Neuron (in vitro differentiated cells): ENCODE data around the gene KCNB1.

Experiments
- H2AFZ ChIP-seq: one replicate; pipeline ENCODE4 v1.6.1; 2013; ENCODE audit warnings: low read depth, mild to moderate bottlenecking, inconsistent platforms, low read length, moderate library complexity
- H3K27me3 ChIP-seq: one replicate; pipeline ENCODE4 v1.6.1; 2013; ENCODE audit warnings: low read length; ENCODE audit not compliant: insufficient read depth
- H3K36me3 ChIP-seq: one replicate; pipeline ENCODE4 v1.6.1; 2013; ENCODE audit warnings: low read length; ENCODE audit not compliant: insufficient read depth
- H3K4me1 ChIP-seq: one replicate; pipeline ENCODE4 v1.6.1; 2013; ENCODE audit warnings: low read length; ENCODE audit not compliant: insufficient read depth
- H3K4me3 ChIP-seq: 2 replicates; pipeline ENCODE4 v1.5.1; 2013; ENCODE audit warnings: mild to moderate bottlenecking, low read length, moderate library complexity
- H3K9me3 ChIP-seq: one replicate; pipeline ENCODE4 v1.6.1; 2013; ENCODE audit warnings: low read length

Gene KCNB1

DNA sequence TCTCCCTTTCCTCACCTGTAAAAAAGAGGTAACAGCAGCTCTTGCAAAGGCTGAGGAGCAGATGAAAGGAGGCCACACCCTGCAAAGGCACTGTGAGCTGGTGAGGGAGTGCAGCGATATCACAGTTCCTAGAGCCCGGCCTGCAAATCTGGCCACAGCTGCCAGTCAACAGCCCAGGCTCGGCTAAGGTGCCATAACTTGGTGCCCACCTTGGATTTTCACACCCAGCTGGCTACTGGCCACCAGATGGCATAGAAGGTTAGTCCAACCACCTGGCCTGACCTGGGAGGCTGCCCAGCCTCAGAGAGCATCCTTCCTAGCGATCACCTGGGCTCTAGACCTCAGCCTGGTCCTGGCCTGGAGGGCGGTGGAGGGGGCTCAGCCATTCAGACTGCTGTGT, 46.8 kb downstream of the KCNB1 start:
- Histone ChIP-seq H3K9me3 (no peaks in the 10 kb centered on the region), H3K4me3 (no peak overlapping the region), H3K27me3 (no peaks in the 10 kb centered on the region)

GRCh38 chr20:49433333-49433732, 49.1 kb downstream of the KCNB1 start:
- Histone ChIP-seq H3K36me3 (no peaks in the 10 kb centered on the region), H3K4me3 (no peak overlapping the region), H3K27me3 (no peaks in the 10 kb centered on the region), H2AFZ (no peak overlapping the region), H3K4me1 (no peaks in the 10 kb centered on the region), H3K9me3 (no peaks in the 10 kb centered on the region)

More for the DNA sequence above, 46.8 kb downstream of the KCNB1 start:
- H3K4me1 ChIP-seq = no peaks in the 10 kb centered on the region
- H2AFZ ChIP-seq = no peak overlapping the region
- no peaks in the 10 kb centered on the region for H3K36me3 ChIP-seq

DNA sequence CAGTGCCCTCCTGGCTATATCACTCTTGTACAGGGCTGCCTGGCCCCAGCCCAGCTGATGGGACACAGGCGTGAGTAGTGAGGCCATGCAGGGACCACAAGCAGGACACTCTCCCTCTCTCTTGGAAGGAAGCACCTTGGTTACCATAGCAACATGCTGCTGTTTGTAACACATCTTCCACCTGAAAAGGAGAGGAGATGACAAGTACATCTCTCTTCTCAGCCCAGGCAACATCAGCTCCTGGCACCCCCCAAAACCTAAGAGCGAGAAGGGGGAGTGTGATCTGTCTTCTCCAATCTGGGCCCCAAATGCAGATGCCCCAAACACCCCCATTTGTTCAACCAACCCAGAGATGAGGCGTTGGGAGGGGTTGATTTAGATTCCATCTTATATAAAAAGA, 49.9 kb downstream of the KCNB1 start:
- no peaks in the 10 kb centered on the region for H3K27me3 ChIP-seq
- H3K9me3 ChIP-seq = no peaks in the 10 kb centered on the region
- no peaks in the 10 kb centered on the region for H3K36me3 ChIP-seq
- no peak overlapping the region for H3K4me3 ChIP-seq
- no peak overlapping the region for H2AFZ ChIP-seq
- no peaks in the 10 kb centered on the region for H3K4me1 ChIP-seq

- no peak overlapping the region for H2AFZ ChIP-seq
- no peaks in the 10 kb centered on the region for H3K4me1 ChIP-seq
- no peak overlapping the region for H3K4me3 ChIP-seq
- H3K36me3 ChIP-seq = no peaks in the 10 kb centered on the region
- no peaks in the 10 kb centered on the region for H3K9me3 ChIP-seq
- H3K27me3 ChIP-seq = no peaks in the 10 kb centered on the region
Measured at GRCh38 chr20:49431329-49431728, 51.1 kb downstream of the KCNB1 start.

DNA sequence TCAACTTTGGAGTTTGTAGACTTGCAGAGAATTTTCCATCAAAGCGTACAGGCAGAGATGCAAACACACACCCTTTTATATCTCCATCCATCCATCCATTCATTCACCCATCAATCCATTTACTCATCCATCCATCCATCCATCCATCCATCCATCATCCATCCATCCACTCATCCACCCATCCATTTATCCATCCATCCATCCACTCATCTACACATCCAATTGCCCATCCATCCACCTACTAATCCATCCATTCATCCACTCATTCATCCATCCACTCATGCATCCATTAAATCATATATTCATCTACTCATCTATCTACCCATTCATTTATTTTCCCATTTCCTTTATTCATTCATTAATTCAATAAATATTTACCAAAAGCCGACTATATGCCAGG, 52.1 kb downstream of the KCNB1 start:
- H3K4me3 ChIP-seq = no peak overlapping the region
- no peaks in the 10 kb centered on the region for H3K27me3 ChIP-seq
- H2AFZ ChIP-seq = no peak overlapping the region
- H3K9me3 ChIP-seq = no peaks in the 10 kb centered on the region
- H3K36me3 ChIP-seq = no peaks in the 10 kb centered on the region
- H3K4me1 ChIP-seq = no peaks in the 10 kb centered on the region

GRCh38 chr20:49427751-49428518, 54.5 kb downstream of the KCNB1 start:
- Histone ChIP-seq H2AFZ (no peak overlapping the region), H3K36me3 (no peaks in the 10 kb centered on the region), H3K4me1 (peaks cover 9% of the 10 kb centered on the region), H3K4me3 (no peak overlapping the region), H3K9me3 (peaks cover 2% of the 10 kb centered on the region), H3K27me3 (no peaks in the 10 kb centered on the region)

DNA sequence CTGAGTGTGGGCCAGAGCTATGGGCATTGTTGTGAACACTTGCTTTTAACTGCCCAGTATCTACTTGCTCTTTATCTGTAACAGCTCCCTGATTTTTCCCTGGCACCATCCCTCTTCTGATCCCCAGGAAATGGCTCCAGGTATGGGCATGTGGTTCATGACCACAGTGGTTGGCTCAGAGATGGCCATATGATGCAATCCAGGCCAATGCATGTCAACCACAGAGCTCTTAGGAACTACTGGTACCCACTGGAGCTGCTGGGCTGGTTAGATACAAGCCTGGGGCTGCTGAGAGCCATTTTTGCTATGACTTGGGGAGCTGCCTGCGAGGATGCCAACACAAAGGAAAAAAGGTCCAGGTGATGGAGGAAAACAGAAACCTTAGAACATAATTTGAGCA, 55.6 kb downstream of the KCNB1 start:
- peaks cover 9% of the 10 kb centered on the region for H3K4me1 ChIP-seq
- H2AFZ ChIP-seq = no peak overlapping the region
- no peaks in the 10 kb centered on the region for H3K27me3 ChIP-seq
- no peaks in the 10 kb centered on the region for H3K36me3 ChIP-seq
- no peak overlapping the region for H3K4me3 ChIP-seq
- peaks cover 2% of the 10 kb centered on the region for H3K9me3 ChIP-seq

GRCh38 chr20:49426395-49426794, 56.1 kb downstream of the KCNB1 start:
- H3K9me3 ChIP-seq = peaks cover 2% of the 10 kb centered on the region
- H3K4me3 ChIP-seq = no peak overlapping the region
- H3K4me1 ChIP-seq = peaks cover 9% of the 10 kb centered on the region
- H3K27me3 ChIP-seq = no peaks in the 10 kb centered on the region
- no peak overlapping the region for H2AFZ ChIP-seq
- H3K36me3 ChIP-seq = no peaks in the 10 kb centered on the region

DNA sequence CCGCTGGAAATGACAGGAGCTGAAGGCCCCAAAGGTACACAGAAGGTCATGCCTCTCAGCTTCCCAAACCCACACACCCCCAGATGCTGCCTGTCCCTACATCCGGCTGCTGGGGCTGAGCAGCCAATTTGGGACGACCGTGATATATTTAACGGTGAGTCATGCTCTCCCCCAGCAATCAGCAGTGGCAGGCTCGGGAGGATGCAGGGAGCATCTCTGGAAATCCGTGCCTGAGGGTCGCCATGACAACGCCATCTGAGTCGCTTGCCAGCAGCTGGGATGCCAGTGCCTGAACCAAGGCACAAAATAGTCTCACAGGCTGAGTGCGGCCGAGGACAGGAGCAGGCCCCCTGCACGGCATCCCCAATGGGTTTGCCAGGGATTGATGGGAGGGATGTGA, 57.9 kb downstream of the KCNB1 start:
- Histone ChIP-seq H3K9me3 (peaks cover 2% of the 10 kb centered on the region), H2AFZ (no peak overlapping the region), H3K4me3 (no peak overlapping the region), H3K36me3 (no peaks in the 10 kb centered on the region), H3K27me3 (no peaks in the 10 kb centered on the region), H3K4me1 (peaks cover 9% of the 10 kb centered on the region)

- Histone ChIP-seq H3K9me3 (peaks cover 2% of the 10 kb centered on the region), H3K4me1 (peaks cover 9% of the 10 kb centered on the region), H3K4me3 (no peak overlapping the region), H2AFZ (no peak overlapping the region), H3K36me3 (no peaks in the 10 kb centered on the region), H3K27me3 (no peaks in the 10 kb centered on the region)
Measured at GRCh38 chr20:49422161-49422560, 60.3 kb downstream of the KCNB1 start.

GRCh38 chr20:49420811-49421295, 61.6 kb downstream of the KCNB1 start:
- Histone ChIP-seq H3K9me3 (peaks cover 2% of the 10 kb centered on the region), H3K4me3 (no peak overlapping the region), H3K36me3 (no peaks in the 10 kb centered on the region), H3K4me1 (peaks cover 9% of the 10 kb centered on the region), H3K27me3 (no peaks in the 10 kb centered on the region), H2AFZ (no peak overlapping the region)

GRCh38 chr20:49420292-49420691, 62.2 kb downstream of the KCNB1 start:
- peaks cover 9% of the 10 kb centered on the region for H3K4me1 ChIP-seq
- peaks cover 2% of the 10 kb centered on the region for H3K9me3 ChIP-seq
- no peak overlapping the region for H3K4me3 ChIP-seq
- no peaks in the 10 kb centered on the region for H3K36me3 ChIP-seq
- no peaks in the 10 kb centered on the region for H3K27me3 ChIP-seq
- no peak overlapping the region for H2AFZ ChIP-seq

GRCh38 chr20:49419785-49420184, 62.7 kb downstream of the KCNB1 start:
- H3K4me3 ChIP-seq = no peak overlapping the region
- H3K4me1 ChIP-seq = peaks cover 6% of the 10 kb centered on the region
- H3K27me3 ChIP-seq = no peaks in the 10 kb centered on the region
- no peaks in the 10 kb centered on the region for H3K36me3 ChIP-seq
- H3K9me3 ChIP-seq = peaks cover 2% of the 10 kb centered on the region
- H2AFZ ChIP-seq = no peak overlapping the region

DNA sequence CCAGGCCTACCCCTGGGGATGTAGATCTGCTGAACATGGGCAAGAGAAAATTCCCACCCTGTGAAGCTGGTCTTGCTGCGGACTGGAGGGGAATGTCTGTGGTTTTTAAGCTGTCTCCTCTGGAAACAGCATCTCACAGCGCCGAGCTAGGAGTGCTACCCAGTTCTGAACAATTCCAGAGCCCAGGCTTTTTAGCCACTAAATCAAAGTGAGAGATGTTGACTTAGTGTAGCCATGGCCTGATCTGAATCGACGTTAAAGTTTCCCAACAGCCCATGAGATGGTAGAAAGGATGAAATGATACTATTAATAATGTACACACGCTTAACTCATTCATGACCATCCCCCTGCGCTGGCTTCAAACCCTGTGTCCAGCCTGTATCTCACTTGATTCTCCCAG, 63.7 kb downstream of the KCNB1 start:
- Histone ChIP-seq H3K4me3 (no peak overlapping the region), H3K4me1 (no peaks in the 10 kb centered on the region), H3K27me3 (no peaks in the 10 kb centered on the region), H3K36me3 (no peaks in the 10 kb centered on the region), H2AFZ (no peak overlapping the region), H3K9me3 (peaks cover 2% of the 10 kb centered on the region)
